Measurements from ENCODE around the gene RO60.

RO60 gene

DNA sequence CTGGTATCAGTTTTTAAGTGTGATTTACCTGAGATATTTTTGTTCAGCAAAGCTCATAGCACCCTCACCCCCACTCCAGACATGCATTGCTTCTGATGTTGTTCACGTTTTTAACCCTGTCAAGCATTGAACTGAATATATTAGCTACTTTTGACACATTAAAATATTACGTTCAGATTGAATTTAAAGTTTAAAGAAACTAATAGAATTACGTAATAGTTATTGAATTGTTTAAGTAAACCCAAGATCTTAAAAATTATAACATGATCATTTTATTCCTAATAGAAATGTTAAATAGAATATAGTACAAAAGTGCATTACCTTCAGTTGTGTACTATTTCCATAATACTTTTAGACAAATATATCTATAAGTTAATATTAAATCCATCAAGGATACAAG lies 26.9 kb downstream of the RO60 start:
- Histone ChIP-seq H3K27ac (no peak overlapping the region), H3K9ac (no peak overlapping the region), H3K27me3 (ENCODE audit: insufficient read depth, low read depth) (no peaks in the 10 kb centered on the region), H3K4me1 (ENCODE audit: low read depth, poor library complexity, severe bottlenecking) (peaks cover 39% of the 10 kb centered on the region), H3K79me2 (ENCODE audit: insufficient read depth, low read depth) (no peaks in the 10 kb centered on the region), H3K36me3 (ENCODE audit: insufficient read depth) (peaks cover 5% of the 10 kb centered on the region; the same call in 1 of the 2 replicates), H3K4me3 (IDR thresholded peaks at IDR 0.05; ENCODE audit: insufficient read depth, low read depth, low read length) (no peak overlapping the region), H2AFZ (ENCODE audit: low read depth) (no peak overlapping the region), H3K4me2 (no peak overlapping the region), H4K20me1 (ENCODE audit: insufficient read depth) (no peaks in the 10 kb centered on the region)
- TF ChIP-seq, protein P1, sequence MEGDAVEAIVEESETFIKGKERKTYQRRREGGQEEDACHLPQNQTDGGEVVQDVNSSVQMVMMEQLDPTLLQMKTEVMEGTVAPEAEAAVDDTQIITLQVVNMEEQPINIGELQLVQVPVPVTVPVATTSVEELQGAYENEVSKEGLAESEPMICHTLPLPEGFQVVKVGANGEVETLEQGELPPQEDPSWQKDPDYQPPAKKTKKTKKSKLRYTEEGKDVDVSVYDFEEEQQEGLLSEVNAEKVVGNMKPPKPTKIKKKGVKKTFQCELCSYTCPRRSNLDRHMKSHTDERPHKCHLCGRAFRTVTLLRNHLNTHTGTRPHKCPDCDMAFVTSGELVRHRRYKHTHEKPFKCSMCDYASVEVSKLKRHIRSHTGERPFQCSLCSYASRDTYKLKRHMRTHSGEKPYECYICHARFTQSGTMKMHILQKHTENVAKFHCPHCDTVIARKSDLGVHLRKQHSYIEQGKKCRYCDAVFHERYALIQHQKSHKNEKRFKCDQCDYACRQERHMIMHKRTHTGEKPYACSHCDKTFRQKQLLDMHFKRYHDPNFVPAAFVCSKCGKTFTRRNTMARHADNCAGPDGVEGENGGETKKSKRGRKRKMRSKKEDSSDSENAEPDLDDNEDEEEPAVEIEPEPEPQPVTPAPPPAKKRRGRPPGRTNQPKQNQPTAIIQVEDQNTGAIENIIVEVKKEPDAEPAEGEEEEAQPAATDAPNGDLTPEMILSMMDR (conservative IDR thresholded peaks at IDR 0.05; ENCODE audit: low read depth, low read length): no peak

GRCh38 chr1:193087893-193088292 lies 28.5 kb downstream of the RO60 start:
- H3K27me3 ChIP-seq (ENCODE audit: insufficient read depth, low read depth): no peaks in the 10 kb centered on the region
- no peaks in the 10 kb centered on the region for H3K79me2 ChIP-seq (ENCODE audit: insufficient read depth, low read depth)
- H4K20me1 ChIP-seq (ENCODE audit: insufficient read depth): no peaks in the 10 kb centered on the region
- TF ChIP-seq, protein P1 (conservative IDR thresholded peaks at IDR 0.05; ENCODE audit: low read depth, low read length): no peak
- no peak overlapping the region for H2AFZ ChIP-seq (ENCODE audit: low read depth)
- no peaks in the 10 kb centered on the region; the same call in 1 of the 2 replicates for H3K36me3 ChIP-seq (ENCODE audit: insufficient read depth)
- no peak overlapping the region for H3K4me2 ChIP-seq
- H3K27ac ChIP-seq: no peak overlapping the region
- H3K4me3 ChIP-seq (IDR thresholded peaks at IDR 0.05; ENCODE audit: insufficient read depth, low read depth, low read length): no peak overlapping the region
- peaks cover 25% of the 10 kb centered on the region for H3K4me1 ChIP-seq (ENCODE audit: low read depth, poor library complexity, severe bottlenecking)
- H3K9ac ChIP-seq: no peak overlapping the region

DNA sequence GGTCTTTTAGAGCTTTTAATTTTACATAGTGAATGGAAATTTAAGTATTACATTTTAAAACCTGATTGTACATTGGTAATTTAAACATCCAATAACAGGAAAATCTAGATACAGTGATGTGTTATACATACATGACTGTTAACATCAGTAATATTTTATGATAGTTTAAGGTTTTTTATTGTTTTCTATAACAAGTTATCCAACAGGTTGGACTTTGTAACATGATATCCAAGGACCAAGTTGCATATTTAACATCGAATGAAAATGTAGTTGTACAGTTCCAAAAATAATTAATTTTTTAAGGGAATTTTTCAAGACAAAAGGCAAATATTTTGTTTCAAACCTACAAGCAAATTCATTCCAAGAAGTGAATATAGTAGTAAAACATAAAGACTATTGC lies 31.5 kb downstream of the RO60 start:
- Histone ChIP-seq H3K36me3 (ENCODE audit: insufficient read depth) (no peaks in the 10 kb centered on the region), H3K27ac (no peak overlapping the region), H2AFZ (ENCODE audit: low read depth) (no peak overlapping the region)

GRCh38 chr1:193094112-193094511 lies 34.7 kb downstream of the RO60 start:
- TF ChIP-seq, protein P1 (conservative IDR thresholded peaks at IDR 0.05; ENCODE audit: low read depth, low read length): no peak
- H3K9ac ChIP-seq: no peak overlapping the region
- H3K27ac ChIP-seq: no peak overlapping the region
- no peak overlapping the region for H2AFZ ChIP-seq (ENCODE audit: low read depth)
- no peaks in the 10 kb centered on the region for H3K79me2 ChIP-seq (ENCODE audit: insufficient read depth, low read depth)
- H3K27me3 ChIP-seq (ENCODE audit: insufficient read depth, low read depth): no peaks in the 10 kb centered on the region
- H3K36me3 ChIP-seq (ENCODE audit: insufficient read depth): no peaks in the 10 kb centered on the region
- H3K4me3 ChIP-seq (IDR thresholded peaks at IDR 0.05; ENCODE audit: insufficient read depth, low read depth, low read length): no peak overlapping the region
- H4K20me1 ChIP-seq (ENCODE audit: insufficient read depth): no peaks in the 10 kb centered on the region
- H3K4me2 ChIP-seq: no peak overlapping the region
- H3K4me1 ChIP-seq (ENCODE audit: low read depth, poor library complexity, severe bottlenecking): no peaks in the 10 kb centered on the region

More for the DNA sequence above, 31.5 kb downstream of the RO60 start:
- Histone ChIP-seq H3K4me2 (no peak overlapping the region), H3K27me3 (ENCODE audit: insufficient read depth, low read depth) (no peaks in the 10 kb centered on the region), H3K9ac (no peak overlapping the region), H3K79me2 (ENCODE audit: insufficient read depth, low read depth) (no peaks in the 10 kb centered on the region), H3K4me3 (IDR thresholded peaks at IDR 0.05; ENCODE audit: insufficient read depth, low read depth, low read length) (no peak overlapping the region), H3K4me1 (ENCODE audit: low read depth, poor library complexity, severe bottlenecking) (no peaks in the 10 kb centered on the region), H4K20me1 (ENCODE audit: insufficient read depth) (no peaks in the 10 kb centered on the region)
- TF ChIP-seq, protein P1 (conservative IDR thresholded peaks at IDR 0.05; ENCODE audit: low read depth, low read length): no peak
